Measurements from ENCODE around the gene ZDHHC21.
"Not testable (repeated sequence)": the region's sequence is repeated elsewhere in the genome, so short reads cannot be mapped to it uniquely, and the experiment has no call there.

Gene ZDHHC21, protein sequence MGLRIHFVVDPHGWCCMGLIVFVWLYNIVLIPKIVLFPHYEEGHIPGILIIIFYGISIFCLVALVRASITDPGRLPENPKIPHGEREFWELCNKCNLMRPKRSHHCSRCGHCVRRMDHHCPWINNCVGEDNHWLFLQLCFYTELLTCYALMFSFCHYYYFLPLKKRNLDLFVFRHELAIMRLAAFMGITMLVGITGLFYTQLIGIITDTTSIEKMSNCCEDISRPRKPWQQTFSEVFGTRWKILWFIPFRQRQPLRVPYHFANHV

GRCh38 chr9:14693251-14693861, at the start of gene ZDHHC21:
TSS of gene ZDHHC21 (minus strand) at chr9:14693432. CDS start at chr9:14674340, 19,092 bp downstream.
- DNase-seq: no peak

- DNase-seq: no peak
Observed at GRCh38 chr9:14741369-14741768, 48.1 kb upstream of the ZDHHC21 start.

DNA sequence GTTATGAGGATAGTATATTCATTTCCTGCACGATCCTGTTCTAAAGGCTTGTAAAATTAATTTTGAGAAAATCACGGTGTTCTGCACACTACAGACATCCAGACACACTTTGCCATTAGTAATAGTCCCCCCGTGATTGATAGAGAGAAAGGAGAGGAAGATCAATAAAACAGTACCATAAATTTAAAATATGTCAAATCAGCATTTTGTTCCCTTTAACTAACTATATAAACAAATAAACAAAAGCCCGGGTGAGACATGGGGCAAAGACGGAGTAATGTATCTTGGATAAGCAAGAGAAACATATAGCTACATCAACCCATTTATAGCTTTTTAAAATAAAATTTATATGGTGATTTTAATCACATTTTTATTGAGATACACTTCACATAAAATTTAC, 39.9 kb upstream of the ZDHHC21 start:
- no peak for DNase-seq

- DNase-seq: no peak
Observed at GRCh38 chr9:14731294-14731981, 38.2 kb upstream of the ZDHHC21 start.

DNA sequence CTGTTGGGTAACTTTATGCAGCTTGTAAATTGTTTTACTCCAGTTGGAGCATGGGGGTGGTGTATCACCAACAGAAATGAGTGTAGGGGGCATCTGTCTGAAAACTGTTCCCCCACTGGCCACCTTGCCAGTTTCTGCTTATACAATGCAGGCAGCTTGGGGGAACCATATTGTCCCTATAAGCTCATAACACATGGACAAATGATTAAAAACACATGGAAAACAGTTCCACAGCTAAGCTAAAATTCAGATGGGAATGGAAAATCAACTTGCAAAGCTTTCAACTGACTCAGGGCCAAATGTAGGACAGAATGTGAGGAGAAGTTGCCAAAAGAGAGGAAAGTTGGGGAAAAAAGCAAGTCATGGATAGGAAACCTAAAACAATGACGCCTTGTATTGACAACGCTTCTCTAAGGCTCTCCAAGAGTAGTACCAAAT, 37.2 kb upstream of the ZDHHC21 start:
- no peak for DNase-seq

DNA sequence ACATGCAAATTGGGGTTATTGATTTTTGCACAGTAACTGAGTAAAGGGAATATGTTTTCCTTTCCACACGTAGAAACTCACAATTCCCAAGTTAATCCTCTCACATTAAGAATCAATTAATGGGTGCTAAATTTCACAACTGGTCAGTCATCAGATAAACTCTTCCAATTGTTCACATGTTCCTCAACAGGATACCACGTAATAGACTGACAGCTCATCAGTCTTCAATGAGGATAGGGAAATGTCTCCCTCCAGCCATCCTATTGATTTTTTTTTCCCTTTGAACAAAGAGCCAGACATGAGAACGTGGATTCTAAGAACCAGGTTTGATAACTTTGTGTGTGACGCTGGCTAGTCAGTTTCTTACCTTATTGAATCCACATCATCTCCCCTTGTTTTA, 30.1 kb upstream of the ZDHHC21 start:
- no peak for DNase-seq

DNA sequence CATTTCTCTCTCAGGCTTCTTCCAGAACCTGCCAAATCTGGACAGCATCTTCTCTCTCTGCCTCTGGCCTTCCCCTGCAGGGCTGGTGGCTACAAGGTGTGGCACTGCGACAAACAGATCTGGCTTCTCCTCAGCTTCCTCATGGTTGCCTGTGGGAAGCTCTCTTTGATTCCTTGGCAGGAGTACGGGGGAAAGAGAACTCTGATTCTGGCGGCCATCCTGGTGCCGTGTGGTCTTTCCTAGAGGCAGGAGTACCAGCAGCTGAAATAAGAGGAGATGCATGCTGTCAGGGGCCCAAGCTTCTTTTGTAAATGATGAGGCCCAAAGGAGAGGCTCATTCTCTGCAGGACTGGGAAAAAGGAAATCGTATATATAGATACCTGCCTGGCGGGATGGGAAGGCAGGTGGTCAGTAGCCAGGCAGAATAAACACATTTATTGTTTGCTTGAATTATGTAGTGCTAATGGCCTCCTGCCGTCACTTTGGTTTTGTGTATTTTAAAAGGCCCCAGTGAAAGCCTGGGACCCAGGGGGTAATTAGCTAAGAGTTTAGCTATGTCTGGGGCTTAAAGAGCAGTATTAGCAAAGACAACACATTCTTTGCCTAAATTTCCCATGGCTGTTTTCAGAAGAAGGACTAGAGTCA, 29.3 kb upstream of the ZDHHC21 start, which contains the start of gene CER1:
TSS of gene CER1 (minus strand) at position 343 of the 645 bp plus-strand sequence. CDS start at position 282, 61 bp downstream.
- peak; percentile 9 for DNase-seq

DNA sequence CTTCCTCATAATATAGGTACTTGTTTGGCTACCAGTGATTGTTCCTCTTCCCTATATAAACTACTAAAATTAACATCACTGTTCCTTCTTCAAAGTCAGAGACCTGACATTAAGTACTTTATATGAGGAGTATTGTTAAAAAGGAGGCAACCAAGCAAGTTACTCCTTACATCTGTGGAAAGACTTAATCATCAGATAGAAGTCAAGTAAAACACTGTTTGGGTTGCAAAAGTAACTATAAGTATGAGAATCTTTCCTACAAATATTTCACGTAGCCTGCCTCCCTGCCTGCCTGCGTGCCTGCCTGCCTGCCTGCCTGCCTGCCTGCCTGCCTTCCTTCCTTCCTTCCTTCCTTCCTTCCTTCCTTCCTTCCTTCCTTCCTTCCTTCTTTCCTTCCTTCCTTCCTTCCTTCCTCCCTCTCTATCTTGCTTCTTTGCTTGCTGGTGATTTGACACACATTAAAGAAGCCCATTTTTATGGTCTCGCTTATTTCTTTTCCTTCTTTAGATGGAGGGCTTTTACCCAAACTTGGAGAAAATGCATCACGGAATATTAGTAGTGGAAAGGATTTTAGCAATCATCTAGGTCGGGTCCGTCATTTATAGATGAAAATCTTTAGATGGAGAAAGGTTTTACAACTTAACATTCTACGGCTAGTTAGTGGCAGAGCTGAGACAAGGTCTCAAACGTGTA, 26.1 kb upstream of the ZDHHC21 start:
- DNase-seq: no peak

GRCh38 chr9:14715102-14715501, 21.9 kb upstream of the ZDHHC21 start:
- no peak for DNase-seq

- no peak for DNase-seq
Observed at GRCh38 chr9:14713187-14713767, 20.0 kb upstream of the ZDHHC21 start.

DNA sequence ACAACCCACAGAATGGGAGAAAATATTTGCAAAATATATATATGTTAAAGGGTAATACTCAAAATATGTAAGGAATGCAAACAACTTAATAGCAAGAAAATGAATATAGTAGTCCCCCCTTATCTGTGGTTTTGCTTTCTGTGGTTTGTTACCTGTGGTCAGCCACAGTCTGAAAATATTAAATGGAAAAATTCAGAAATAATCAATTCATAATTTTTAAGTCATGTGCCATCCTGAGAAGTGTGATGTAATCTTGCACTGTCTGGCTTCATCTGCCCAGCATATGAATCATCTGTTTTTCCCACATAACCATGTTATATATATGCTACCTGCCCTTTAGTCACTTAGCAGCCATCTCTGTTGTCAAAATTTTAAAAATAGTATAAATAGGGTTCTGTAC, 17.6 kb upstream of the ZDHHC21 start:
- DNase-seq: no peak

- no peak for DNase-seq
Observed at GRCh38 chr9:14706530-14707140, 13.4 kb upstream of the ZDHHC21 start.

DNA sequence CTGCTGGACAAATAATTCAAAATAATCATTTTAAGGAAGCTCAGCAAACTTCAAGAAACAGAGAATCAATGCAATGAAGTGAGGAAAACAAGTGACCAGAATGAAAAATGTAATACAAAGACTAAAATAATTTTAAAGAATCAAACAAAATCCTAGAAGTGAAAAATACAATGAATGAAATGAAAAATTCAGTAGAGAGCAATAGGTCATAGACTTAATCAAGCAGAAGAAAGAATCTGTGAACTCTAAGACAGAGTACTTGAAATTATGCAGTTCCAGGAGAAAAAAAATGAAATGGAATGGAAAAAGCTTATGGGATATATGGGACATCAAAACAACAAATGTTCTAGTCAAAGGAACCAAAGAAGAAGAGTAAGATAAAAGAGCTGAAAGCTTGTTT, 11.8 kb upstream of the ZDHHC21 start:
- no peak for DNase-seq

DNA sequence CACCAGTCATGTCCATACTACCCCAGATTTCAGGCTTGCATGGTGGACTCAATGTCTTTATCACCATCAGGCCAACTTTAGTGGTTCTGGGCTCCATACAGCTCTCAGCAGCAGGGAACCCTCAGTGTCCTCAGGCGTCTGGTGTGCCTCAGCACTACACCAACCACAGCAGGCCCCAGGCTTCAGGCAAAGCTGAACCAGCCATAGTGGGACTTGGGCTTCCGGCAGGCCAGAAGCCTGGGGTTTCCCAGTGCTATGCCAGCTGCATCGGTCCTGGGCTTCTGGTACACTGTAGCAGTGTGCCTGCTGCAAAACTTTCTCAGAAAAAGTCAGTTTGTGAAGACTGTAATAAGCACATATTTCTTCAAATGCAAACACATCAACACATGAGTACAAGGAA, 11.0 kb upstream of the ZDHHC21 start:
- DNase-seq: no peak

DNA sequence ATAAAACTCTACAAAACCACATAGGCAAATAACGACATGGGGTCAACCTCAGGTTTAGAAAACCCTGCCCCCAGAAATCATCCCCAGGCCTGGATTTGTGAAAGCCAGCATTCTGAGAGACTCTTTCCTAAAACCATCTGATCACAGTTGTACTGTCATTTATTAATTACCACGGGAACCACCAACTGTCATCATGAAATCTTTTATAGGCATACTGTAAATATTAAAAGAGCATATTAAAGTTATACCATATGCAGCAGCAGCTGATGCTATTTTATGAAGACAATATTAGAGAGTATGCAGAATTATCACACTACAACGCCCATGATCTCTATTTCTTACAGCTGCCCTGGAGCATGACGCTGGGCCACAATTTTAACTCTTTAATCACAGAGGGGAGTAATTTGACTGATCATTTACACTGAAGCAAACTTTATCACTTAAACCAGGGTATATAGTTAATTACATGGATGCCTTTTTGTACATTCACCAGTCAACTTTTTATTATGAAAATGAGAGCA, 9.0 kb upstream of the ZDHHC21 start:
- no peak for DNase-seq

DNA sequence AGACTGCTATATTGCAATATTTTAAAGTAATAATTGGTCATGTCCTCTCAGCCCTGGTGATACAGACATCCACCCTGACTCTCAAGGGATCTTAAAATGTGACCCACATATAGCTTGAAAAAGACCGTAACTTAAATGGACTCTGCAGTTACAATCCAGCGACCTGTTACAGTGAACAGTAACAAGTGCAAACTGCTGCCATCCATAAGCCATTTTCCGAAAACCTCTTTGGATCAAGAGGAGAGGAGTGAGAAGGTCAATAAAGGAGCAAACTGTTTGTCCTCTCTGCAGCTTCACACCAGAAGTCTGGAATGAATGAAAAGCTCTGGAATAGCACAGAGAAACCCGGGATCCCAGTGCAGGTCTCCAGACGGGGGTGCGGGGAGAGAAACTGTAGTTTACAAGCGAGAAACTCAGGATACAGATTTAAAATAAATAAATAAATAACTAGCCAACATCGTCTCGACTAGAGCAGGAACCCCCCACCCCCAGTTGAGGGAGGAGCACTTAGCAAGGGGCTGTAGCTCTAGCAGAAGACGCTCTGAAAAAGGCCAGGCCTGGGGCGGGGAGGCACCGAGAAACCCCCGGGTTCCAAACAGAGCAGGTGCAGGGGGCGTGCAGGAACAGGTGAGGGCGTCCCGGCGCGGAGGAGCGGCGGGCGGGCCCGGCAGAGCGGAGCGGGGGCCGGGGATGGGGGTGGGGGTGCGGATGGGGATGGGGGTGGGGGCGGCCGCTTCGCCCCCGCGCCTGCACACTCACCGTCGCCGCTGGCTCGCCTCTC, 572 bp downstream of the ZDHHC21 start:
- DNase-seq: no peak

DNA sequence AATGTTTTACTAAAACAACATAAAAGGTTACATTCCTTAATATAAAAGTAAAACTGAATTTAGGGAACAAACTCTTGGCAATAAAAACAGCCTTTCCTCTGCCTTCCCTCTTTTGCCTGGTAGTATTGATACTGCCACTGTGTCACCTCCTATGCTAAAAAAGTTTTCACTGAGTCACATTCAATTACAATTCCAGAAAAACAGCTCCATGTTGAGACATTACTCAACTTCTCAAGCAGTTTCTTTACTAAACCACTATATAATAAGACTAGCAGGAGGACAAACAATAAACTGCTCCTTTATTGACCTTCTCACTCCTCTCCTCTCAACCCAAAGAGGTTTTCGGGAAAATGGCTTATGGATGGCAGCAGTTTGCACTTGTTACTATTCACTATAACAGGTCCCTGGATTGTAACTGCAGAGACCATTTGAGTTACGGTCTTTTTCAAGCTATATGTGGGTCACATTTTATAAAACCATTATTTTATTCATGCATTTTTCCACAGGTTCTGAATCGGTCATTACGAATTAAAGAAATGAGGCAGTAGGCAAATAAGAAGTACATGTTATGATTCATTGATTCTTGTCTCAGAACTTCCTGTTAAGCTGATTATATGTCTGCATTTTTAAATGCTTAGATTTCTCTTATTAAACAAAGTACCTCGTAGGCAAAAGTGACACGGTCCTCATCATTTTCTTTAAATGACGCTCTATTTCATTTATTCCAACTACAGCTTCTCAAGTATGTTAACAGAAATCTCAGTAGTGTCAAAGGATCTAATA, 2.1 kb downstream of the ZDHHC21 start:
- DNase-seq: no peak

DNA sequence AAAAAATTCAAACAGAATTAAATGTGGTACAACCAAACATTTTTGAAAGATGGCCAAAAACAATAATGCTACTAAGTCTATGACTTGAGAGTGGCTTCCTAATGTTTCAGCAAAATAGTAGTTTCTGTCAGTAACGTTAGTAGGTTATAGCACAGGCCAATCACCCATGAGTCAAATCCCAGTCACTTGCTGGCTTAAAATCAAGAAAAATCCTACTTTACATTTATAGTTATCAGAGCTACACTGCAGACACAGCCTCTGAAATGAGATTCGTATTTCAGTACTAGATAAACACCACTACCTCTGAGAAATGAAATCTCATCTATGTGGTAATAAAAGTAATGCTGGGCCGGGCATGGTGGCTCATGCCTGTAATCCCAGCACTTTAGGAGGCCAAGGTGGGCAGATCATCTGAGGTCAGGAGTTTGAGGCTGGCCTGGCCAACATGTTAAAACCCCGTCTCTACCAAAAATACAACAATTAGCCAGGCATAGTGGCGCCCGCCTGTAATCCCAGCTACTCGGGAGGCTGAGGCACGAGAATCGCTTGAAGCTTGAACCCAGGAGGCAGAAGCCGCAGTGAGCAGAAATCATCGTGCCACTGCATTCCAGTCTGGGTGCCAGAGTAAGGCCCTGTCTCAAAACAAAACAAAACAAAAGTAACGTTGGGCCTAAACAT, 6.1 kb downstream of the ZDHHC21 start:
- no peak for DNase-seq

DNA sequence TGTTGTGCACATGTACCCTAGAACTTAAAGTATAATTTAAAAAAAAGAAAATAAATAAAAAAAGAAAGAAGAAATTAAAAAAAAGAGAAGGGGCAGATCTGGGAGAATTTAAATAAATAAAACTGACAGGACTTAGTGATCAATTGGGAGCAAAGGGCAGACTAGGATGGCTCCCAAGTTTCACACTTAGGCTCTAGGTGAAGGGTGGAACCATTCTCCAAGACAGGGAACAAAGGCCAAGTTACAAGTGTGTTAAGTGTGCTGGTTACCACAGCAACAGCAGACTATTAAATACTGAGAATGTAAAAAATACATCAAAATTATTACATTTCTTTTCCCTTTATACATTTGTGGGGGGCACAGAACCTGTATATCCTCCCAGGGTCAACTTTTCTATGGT, 7.1 kb downstream of the ZDHHC21 start:
- no peak for DNase-seq

- DNase-seq: not testable (repeated sequence)
Observed at GRCh38 chr9:14682616-14683015, 10.6 kb downstream of the ZDHHC21 start.
